NCI-H1436 treated with DMSO at 0.1 percent for 48 hours (cell line): Measurements from ENCODE around the gene AVPR1A.

Experiments used
- DNase-seq: peaks from one replicate; lab custom pipeline; 2025; lab: John Stamatoyannopoulos, UW

The AVPR1A gene

DNA sequence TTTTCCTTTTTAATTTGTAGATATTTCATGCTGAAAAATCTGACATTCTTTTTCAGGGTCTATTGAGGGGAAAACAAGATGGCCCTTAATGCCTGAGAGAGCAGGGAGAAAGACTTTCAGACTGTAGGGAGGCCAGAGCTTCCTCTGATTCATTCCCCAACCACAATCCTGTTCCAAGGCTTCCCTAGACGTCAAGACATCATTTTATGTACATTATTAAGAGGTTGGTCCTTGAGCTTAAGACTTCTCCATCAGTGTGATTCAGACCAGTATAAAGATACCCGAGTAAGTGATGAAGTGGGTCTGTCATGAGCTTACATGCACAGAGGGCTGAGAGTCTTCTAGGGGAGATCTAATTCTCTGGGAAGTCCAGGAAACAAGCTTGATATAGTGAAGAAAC, 57.3 kb downstream of the AVPR1A start:
- DNase-seq: no peak

DNA sequence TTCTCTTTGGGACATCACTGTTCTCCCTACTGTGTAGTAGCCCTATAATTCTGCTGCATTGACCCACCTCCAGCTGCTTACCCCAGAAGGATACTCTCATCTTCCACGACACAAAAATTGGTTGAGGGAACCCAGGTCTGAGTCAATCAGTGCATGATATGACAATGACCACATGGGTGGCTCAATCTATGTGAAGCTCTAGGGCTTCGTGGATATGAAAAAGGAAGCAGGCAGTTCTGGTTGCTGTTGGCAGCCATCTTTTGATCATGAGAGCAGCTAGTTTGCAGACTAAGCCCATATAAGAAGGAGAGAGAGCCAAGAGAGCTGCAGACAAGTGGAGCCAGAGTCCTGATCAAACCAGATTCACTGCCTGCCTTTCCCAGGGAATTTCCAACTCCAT, 57.9 kb downstream of the AVPR1A start:
- DNase-seq: no peak
